ELF-1 (cell line): Measurements from ENCODE around the gene TBC1D16.
A peak's percentile ranks its signal among the peaks of the same experiment; 100 is the strongest.
"Not testable (repeated sequence)": the region's sequence is repeated elsewhere in the genome, so short reads cannot be mapped to it uniquely, and the experiment has no call there.

Experiments used
- DNase-seq: peaks from one replicate; pipeline ENCODE4 v3.0.0-alpha.2; 2016; ENCODE audit warnings: low read depth, low spot score

Gene TBC1D16

GRCh38 chr17:79915850-79916430 is 119.7 kb downstream of the TBC1D16 start:
- peak; percentile 63 for DNase-seq

GRCh38 chr17:79914813-79915740 is 120.6 kb downstream of the TBC1D16 start:
- DNase-seq, result no peak

- DNase-seq, result no peak
Measured at GRCh38 chr17:79913896-79914812, 121.5 kb downstream of the TBC1D16 start.

- no peak for DNase-seq
Measured at GRCh38 chr17:79913451-79913850, 122.2 kb downstream of the TBC1D16 start.

- no peak for DNase-seq
Measured at GRCh38 chr17:79912552-79913330, 122.9 kb downstream of the TBC1D16 start.

- DNase-seq, result no peak
Measured at GRCh38 chr17:79911430-79912399, 124.0 kb downstream of the TBC1D16 start.

GRCh38 chr17:79910985-79911361 is 124.7 kb downstream of the TBC1D16 start:
- no peak for DNase-seq

- DNase-seq, result no peak
Measured at GRCh38 chr17:79909121-79909520, 126.6 kb downstream of the TBC1D16 start.

- no peak for DNase-seq
Measured at GRCh38 chr17:79907850-79908249, 127.8 kb downstream of the TBC1D16 start.

- no peak for DNase-seq
Measured at GRCh38 chr17:79907217-79907715, 128.4 kb downstream of the TBC1D16 start.

GRCh38 chr17:79905832-79906231 is 129.8 kb downstream of the TBC1D16 start:
- no peak for DNase-seq

GRCh38 chr17:79904865-79905264 is 130.8 kb downstream of the TBC1D16 start:
- no peak for DNase-seq

GRCh38 chr17:79902146-79902791 is 133.4 kb downstream of the TBC1D16 start:
- DNase-seq, result no peak

- DNase-seq, result no peak
Measured at GRCh38 chr17:79901131-79901530, 134.5 kb downstream of the TBC1D16 start.

- no peak for DNase-seq
Measured at GRCh38 chr17:79899584-79899983, 136.1 kb downstream of the TBC1D16 start.

- no peak for DNase-seq
Measured at GRCh38 chr17:79897243-79898063, 138.2 kb downstream of the TBC1D16 start.

GRCh38 chr17:79893457-79893856 is 142.2 kb downstream of the TBC1D16 start:
- DNase-seq, result not testable (repeated sequence)

- DNase-seq, result no peak
Measured at GRCh38 chr17:79892457-79893241, 143.0 kb downstream of the TBC1D16 start.
